Measurements from ENCODE around the gene NOD2.

Gene NOD2

GRCh38 chr16:50671644-50672260 is 21.7 kb upstream of the NOD2 start:
- DNase-seq = no peak

GRCh38 chr16:50673496-50674275 is 19.7 kb upstream of the NOD2 start:
- DNase-seq = no peak

GRCh38 chr16:50674831-50675230 is 18.6 kb upstream of the NOD2 start:
- no peak for DNase-seq

GRCh38 chr16:50675686-50676610 is 17.5 kb upstream of the NOD2 start:
- no peak for DNase-seq

- DNase-seq = no peak
Observed at GRCh38 chr16:50676684-50677225, 16.7 kb upstream of the NOD2 start.

- DNase-seq = no peak
Observed at GRCh38 chr16:50677351-50677750, 16.1 kb upstream of the NOD2 start.

GRCh38 chr16:50678531-50678930 is 14.9 kb upstream of the NOD2 start:
- DNase-seq = no peak

- no peak for DNase-seq
Observed at GRCh38 chr16:50679266-50679665, 14.1 kb upstream of the NOD2 start.

- DNase-seq = no peak
Observed at GRCh38 chr16:50679676-50680555, 13.5 kb upstream of the NOD2 start.

GRCh38 chr16:50680556-50680893 is 12.9 kb upstream of the NOD2 start:
- no peak for DNase-seq

- DNase-seq = no peak
Observed at GRCh38 chr16:50681021-50681885, 12.2 kb upstream of the NOD2 start, which contains the start of gene SNX20. Gene SNX20 (minus strand): TSS chr16:50681312. CDS start chr16:50677526, 3,786 bp downstream.

- DNase-seq = no peak
Observed at GRCh38 chr16:50683689-50684374, 9.6 kb upstream of the NOD2 start.

- no peak for DNase-seq
Observed at GRCh38 chr16:50684823-50685461, 8.5 kb upstream of the NOD2 start.

GRCh38 chr16:50685462-50686063 is 7.8 kb upstream of the NOD2 start:
- DNase-seq = no peak

GRCh38 chr16:50688083-50688482 is 5.3 kb upstream of the NOD2 start:
- no peak for DNase-seq

GRCh38 chr16:50688867-50689266 is 4.5 kb upstream of the NOD2 start:
- no peak for DNase-seq

- no peak for DNase-seq
Observed at GRCh38 chr16:50690177-50690576, 3.2 kb upstream of the NOD2 start.

- no peak for DNase-seq
Observed at GRCh38 chr16:50692644-50692998, 785 bp upstream of the NOD2 start.

- DNase-seq = no peak
Observed at GRCh38 chr16:50694206-50694605, 800 bp downstream of the NOD2 start.
